Adipose tissue (tissue), 3 donors: ENCODE measurements around the gene MRPL52. TPM values are rescaled to one million over a fixed set of nuclear protein-coding genes. Genes with fewer than 3 reads are reported as not detected.

Experiments used
- H3K27ac ChIP-seq: one replicate; pipeline ENCODE4 v1.5.1; 2013; ENCODE audit warnings: low read depth, low read length
- WGBS, 3 donors: extraction: QIAGEN DNeasy Blood & Tissue Kit; methylation state at CpG; one replicate each; pipeline ENCODE4 v1.1.7; 2013; 5-methylcytosine and 5-hydroxymethylcytosine counted together
- polyA plus RNA-seq, 3 donors: library from polyadenylated mRNA; stranded (reverse); fragments of 200-250 nt; gene quantifications; one replicate each; pipeline ENCODE4 v1.2.3, GENCODE V29; 2013
- donor health status: healthy with polysubstance abuse.
- donor health status: Bipolar disorder and iron deficiency.
- donor health status: healthy.

MRPL52 gene
- polyA plus RNA-seq, 3 donors, result 54.2 to 76.3 (median 65.9) TPM

- H3K27ac ChIP-seq, result no peak overlapping the region
- 71 to 83% (median 80%) methylated on average over 3 of the region's 3 CpGs for WGBS, 3 donors
Measured at GRCh38 chr14:22835505-22835904, 5.8 kb downstream of the MRPL52 start.

GRCh38 chr14:22836301-22837113 is 6.8 kb downstream of the MRPL52 start, which contains the start of gene MMP14:
TSS of gene MMP14 (plus strand) at chr14:22836585. CDS start at chr14:22836818, 233 bp downstream.
- peak within 1 kb of the TSS; percentile 63 for H3K27ac ChIP-seq
- 2 to 4% (median 3%) methylated on average over 45 to 46 of the region's 46 CpGs for WGBS, 3 donors

DNA sequence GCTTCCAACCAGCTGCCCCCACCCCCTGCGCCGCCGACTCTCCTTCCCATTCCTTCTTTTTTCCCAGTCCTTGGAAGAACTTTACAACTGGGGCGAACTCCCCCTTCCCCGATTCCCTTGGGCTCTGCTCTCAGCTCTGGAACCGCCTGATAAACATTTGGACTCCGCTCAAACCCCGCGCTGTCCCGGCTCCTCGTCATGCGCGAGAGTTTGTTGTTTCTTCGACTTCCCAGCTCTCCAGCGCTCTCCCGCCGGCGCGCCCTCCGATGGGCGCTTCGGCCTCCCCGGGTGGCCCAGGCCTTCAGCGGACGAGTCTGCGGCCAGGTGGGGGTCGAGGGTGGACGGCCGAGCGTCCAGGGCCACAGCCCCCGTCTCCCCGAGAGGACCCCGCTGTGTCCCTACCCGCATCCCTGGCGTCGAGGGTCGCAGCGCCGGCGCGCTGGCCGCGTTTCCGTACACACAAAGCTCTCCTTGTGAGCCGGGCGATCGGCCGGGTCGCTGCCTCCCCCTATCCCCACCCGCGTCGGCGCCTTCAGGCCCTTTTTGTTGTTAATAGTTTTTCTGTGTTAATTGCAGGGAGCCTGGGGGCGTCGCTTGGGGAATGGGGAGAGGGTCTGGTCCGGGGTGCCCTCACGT is 7.5 kb downstream of the MRPL52 start:
- peak overlapping the region; percentile 21 for H3K27ac ChIP-seq
- WGBS, 3 donors, result 1 to 2% (median 2%) methylated on average over 55 to 57 of the region's 57 CpGs

GRCh38 chr14:22837750-22838538 is 8.3 kb downstream of the MRPL52 start:
- peak overlapping the region; percentile 21 for H3K27ac ChIP-seq
- WGBS, 3 donors, result 28 to 40% (median 30%) methylated on average over 22 to 25 of the region's 25 CpGs

GRCh38 chr14:22838631-22839041 is 8.9 kb downstream of the MRPL52 start:
- no peak overlapping the region for H3K27ac ChIP-seq
- 16 to 74% (median 21%) methylated on average over 6 of the region's 6 CpGs for WGBS, 3 donors

DNA sequence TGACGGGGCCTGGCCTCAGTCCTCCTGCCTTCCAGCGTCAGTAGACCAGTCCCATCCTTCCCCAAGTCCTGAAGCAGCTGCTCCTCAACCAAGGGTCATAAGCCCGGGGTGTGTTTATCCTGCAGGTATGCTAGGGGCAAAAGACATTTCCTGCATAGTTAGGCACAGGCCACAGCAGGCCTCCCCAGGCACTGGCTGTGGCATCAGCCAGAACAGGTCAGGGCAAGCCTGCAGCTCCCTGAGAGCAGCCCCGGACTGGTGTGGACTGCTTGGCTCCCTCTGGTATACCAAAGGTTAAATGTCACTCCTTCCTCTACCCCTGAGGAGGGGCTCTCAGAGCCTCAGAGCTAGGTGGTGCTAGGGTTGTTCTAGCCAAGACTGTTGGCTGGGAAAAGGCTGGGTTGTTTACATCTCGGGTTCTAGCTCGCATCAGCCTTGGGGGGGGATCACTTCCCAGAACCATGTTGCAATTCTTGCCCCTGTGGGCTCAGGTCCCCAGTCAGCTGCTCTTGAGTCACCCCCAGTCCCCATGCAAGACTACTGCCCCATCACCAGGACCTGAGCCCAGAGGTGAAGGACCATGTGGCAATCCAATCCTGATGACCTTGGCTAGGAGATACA is 9.6 kb downstream of the MRPL52 start:
- WGBS, 3 donors, result 49 to 63% (median 56%) methylated on average over 6 of the region's 6 CpGs
- H3K27ac ChIP-seq, result no peak overlapping the region

- 91 to 96% (median 95%) methylated on average over 9 of the region's 9 CpGs for WGBS, 3 donors
- no peak overlapping the region for H3K27ac ChIP-seq
Measured at GRCh38 chr14:22841311-22841710, 11.6 kb downstream of the MRPL52 start.

GRCh38 chr14:22841769-22842168 is 12.1 kb downstream of the MRPL52 start:
- H3K27ac ChIP-seq, result no peak overlapping the region

DNA sequence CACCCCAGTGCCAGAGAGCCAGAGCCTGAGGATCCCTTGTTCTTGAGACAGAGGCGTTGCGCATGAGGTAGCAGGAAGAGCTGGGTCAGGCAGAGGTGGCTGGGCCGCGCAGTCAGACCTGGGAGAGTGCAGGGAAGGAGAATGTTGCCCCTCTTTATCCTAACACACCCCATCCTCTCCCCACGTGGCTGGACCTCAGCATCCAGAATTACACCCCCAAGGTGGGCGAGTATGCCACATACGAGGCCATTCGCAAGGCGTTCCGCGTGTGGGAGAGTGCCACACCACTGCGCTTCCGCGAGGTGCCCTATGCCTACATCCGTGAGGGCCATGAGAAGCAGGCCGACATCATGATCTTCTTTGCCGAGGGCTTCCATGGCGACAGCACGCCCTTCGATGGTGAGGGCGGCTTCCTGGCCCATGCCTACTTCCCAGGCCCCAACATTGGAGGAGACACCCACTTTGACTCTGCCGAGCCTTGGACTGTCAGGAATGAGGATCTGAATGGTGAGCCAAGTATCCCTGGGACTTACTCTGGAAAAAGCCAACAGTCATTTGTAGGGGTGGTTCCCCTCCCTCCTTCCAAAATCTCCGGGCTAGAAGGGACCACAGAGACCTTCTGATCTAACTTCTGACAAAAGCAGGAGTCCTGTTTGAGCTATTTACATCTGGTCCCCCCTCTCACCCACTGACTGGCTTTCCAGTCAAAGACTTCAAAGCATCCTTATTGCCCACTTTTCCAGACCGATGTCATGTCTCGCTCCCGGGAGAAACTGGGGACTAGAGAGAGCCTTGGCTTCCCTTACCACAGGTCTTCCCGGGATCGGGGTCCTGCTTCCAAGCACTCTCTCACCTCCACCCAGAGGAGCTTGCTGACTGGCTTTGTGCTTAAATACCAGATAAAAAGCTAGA is 12.8 kb downstream of the MRPL52 start:
- no peak overlapping the region for H3K27ac ChIP-seq
- WGBS, 3 donors, result 85 to 93% (median 86%) methylated on average over 28 of the region's 28 CpGs

More at GRCh38 chr14:22841769-22842168, 12.1 kb downstream of the MRPL52 start:
- WGBS, 3 donors, result 92 to 94% (median 92%) methylated on average over 8 of the region's 8 CpGs

GRCh38 chr14:22843123-22843925 is 13.6 kb downstream of the MRPL52 start:
- 82 to 91% (median 84%) methylated on average over 20 to 21 of the region's 21 CpGs for WGBS, 3 donors
- no peak overlapping the region for H3K27ac ChIP-seq

DNA sequence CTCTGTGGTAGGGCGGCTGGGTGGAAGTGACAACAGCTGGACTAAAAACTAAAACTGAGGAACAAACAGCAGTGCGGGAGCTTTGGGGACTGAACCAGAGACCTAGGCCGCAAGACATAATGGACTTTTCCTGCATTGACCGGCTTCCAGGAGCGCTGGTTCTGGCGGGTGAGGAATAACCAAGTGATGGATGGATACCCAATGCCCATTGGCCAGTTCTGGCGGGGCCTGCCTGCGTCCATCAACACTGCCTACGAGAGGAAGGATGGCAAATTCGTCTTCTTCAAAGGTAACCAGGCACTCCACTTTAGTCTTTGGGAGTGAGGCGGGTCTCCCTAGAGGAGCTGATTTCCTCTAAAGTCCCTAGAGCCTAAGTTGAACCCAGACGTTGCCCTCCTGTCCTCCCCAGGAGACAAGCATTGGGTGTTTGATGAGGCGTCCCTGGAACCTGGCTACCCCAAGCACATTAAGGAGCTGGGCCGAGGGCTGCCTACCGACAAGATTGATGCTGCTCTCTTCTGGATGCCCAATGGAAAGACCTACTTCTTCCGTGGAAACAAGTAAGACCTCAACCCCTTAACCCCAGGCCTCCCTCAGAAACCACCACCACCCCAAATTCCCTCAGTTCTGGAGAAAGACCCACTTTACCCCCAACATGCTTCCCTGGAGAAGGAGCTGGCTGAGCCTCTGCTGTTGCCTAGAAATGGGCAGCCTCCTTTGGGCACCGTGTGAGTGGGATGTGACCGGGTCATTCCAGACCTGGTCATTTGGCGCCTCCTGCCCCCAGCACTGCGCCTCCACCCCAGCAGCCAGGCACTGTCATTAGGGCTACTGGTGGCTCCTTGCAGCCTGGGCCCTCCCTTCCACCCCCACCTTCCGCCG is 14.8 kb downstream of the MRPL52 start:
- no peak overlapping the region for H3K27ac ChIP-seq
- 89 to 92% (median 92%) methylated on average over 22 of the region's 22 CpGs for WGBS, 3 donors

- H3K27ac ChIP-seq, result no peak overlapping the region
- WGBS, 3 donors, result 86 to 89% (median 86%) methylated on average over 9 of the region's 9 CpGs
Measured at GRCh38 chr14:22845103-22845394, 15.4 kb downstream of the MRPL52 start.

GRCh38 chr14:22845821-22846625 is 16.3 kb downstream of the MRPL52 start:
- 76 to 90% (median 86%) methylated on average over 25 to 26 of the region's 26 CpGs for WGBS, 3 donors
- no peak overlapping the region for H3K27ac ChIP-seq

DNA sequence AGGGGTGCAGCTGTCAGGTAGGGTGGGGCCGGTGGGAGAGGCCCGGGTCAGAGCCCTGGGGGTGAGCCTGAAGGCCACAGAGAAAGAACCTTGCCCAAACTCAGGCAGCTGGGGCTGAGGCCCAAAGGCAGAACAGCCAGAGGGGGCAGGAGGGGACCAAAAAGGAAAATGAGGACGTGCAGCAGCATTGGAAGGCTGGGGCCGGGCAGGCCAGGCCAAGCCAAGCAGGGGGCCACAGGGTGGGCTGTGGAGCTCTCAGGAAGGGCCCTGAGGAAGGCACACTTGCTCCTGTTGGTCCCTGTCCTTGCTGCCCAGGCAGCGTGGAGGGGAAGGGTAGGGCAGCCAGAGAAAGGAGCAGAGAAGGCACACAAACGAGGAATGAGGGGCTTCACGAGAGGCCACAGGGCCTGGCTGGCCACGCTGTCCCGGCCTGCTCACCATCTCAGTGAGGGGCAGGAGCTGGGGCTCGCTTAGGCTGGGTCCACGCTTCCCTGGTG is 17.2 kb downstream of the MRPL52 start:
- WGBS, 3 donors, result 76 to 77% (median 77%) methylated on average over 10 to 11 of the region's 11 CpGs
- peak overlapping the region; percentile 17 for H3K27ac ChIP-seq

DNA sequence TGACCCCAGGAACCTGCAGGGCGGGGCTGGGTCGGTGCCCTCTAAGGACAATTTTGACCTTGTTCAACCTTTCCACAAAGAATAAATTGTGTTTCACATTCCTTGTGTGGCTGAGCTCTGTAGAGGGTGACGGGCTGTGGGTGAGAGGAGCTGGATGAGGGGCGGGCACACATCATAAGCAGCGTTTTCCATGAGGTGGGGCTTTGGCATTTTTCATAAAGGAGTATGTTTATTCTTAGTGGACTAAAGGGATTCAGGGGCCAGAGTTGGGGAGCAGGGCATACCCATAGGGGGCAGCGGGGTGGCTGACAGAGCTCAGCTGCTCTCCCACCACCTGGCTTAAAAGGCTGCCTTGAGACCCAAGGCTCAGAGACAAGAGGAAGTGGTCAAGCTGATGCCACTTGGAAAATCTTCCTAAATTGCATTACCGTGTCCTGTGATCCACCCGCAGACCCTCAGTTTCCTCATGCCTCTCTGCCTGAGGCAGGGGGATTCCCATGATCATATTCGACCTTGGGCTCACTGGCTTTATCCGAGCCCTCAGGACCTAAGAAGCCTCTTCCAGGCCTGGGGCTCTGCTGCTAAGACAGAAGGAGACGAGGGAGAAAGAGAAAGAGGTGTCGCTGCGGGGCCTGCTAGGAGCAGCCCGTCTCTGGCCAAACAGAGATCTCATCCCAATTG is 18.1 kb downstream of the MRPL52 start:
- H3K27ac ChIP-seq, result no peak overlapping the region
- WGBS, 3 donors, result 30 to 54% (median 38%) methylated on average over 14 of the region's 14 CpGs
